T-helper 1 cell treated with Interleukin-12 subunit alpha and Interleukin-12 subunit beta and Interleukin-4 antibody, amounts not matched to agents 30 ng/mL and 1 ng/mL, for 36 hours (primary cell): ENCODE data around the gene GPR137. TPM values are rescaled to one million over a fixed set of nuclear protein-coding genes. Genes with fewer than 3 reads are reported as not detected.

Experiments used
- intact Hi-C: fragments of 100-400 bp; cut with micrococcal nuclease; formaldehyde crosslinking; loops from one replicate; pipeline ENCODE4 v1.15.1; 2024
- total RNA-seq: library from RNA; stranded (reverse); gene quantifications from 2 replicates; pipeline ENCODE4 v1.2.3, GENCODE V29; 2022

The GPR137 gene
- total RNA-seq, 1 donor from 2014 or later = 49.4 TPM

- intact Hi-C loops = no loop called here
These were observed 37.1 kb upstream of the GPR137 start for GRCh38 chr11:64248578-64248977.

- intact Hi-C loops = no loop called here
These were observed 36.6 kb upstream of the GPR137 start for GRCh38 chr11:64249038-64249437.

- intact Hi-C loops = no loop called here
These were observed 35.9 kb upstream of the GPR137 start for GRCh38 chr11:64249563-64250414.

GRCh38 chr11:64250415-64251015 is 35.1 kb upstream of the GPR137 start:
- intact Hi-C loops = loop anchor here (1.0 kb wide), 4 partner anchors 19 to 54 kb away; partner anchors contain the start of gene BAD

GRCh38 chr11:64251016-64251752 is 34.5 kb upstream of the GPR137 start, which contains the start of gene PLCB3:
TSS of gene PLCB3 (plus strand) at chr11:64251530. CDS start at chr11:64251650, 120 bp downstream.
- intact Hi-C loops = loop anchor here (1.0 kb wide), 4 partner anchors 18 to 53 kb away; partner anchors contain the start of gene BAD

GRCh38 chr11:64251753-64252002 is 34.0 kb upstream of the GPR137 start:
- intact Hi-C loops = loop anchor here (1.0 kb wide), 4 partner anchors 18 to 53 kb away; partner anchors contain the start of gene BAD

GRCh38 chr11:64252003-64252872 is 33.4 kb upstream of the GPR137 start:
- intact Hi-C loops = no loop called here

GRCh38 chr11:64253043-64253442 is 32.6 kb upstream of the GPR137 start:
- intact Hi-C loops = no loop called here

- intact Hi-C loops = no loop called here
These were observed 32.2 kb upstream of the GPR137 start for GRCh38 chr11:64253481-64253880.

- intact Hi-C loops = no loop called here
These were observed 31.3 kb upstream of the GPR137 start for GRCh38 chr11:64254326-64254725.

GRCh38 chr11:64255135-64256128 is 30.2 kb upstream of the GPR137 start:
- intact Hi-C loops = no loop called here

GRCh38 chr11:64256300-64256699 is 29.3 kb upstream of the GPR137 start:
- intact Hi-C loops = no loop called here

- intact Hi-C loops = no loop called here
These were observed 27.3 kb upstream of the GPR137 start for GRCh38 chr11:64258356-64258755.

- intact Hi-C loops = no loop called here
These were observed 26.6 kb upstream of the GPR137 start for GRCh38 chr11:64258946-64259532.

- intact Hi-C loops = no loop called here
These were observed 26.0 kb upstream of the GPR137 start for GRCh38 chr11:64259533-64260067.

GRCh38 chr11:64260147-64260708 is 25.4 kb upstream of the GPR137 start:
- intact Hi-C loops = no loop called here

GRCh38 chr11:64261556-64262080 is 24.0 kb upstream of the GPR137 start:
- intact Hi-C loops = no loop called here

GRCh38 chr11:64262271-64263002 is 23.2 kb upstream of the GPR137 start:
- intact Hi-C loops = no loop called here
